SW 1271 (cell line): ENCODE results near the gene APOM.

Experiments
- DNase-seq, 2 experiments: peaks; one replicate each; lab custom pipeline; 2025; lab: John Stamatoyannopoulos, UW

APOM gene

GRCh38 chr6:31705931-31706330 lies 50.2 kb downstream of the APOM start:
- DNase-seq: no peak

DNA sequence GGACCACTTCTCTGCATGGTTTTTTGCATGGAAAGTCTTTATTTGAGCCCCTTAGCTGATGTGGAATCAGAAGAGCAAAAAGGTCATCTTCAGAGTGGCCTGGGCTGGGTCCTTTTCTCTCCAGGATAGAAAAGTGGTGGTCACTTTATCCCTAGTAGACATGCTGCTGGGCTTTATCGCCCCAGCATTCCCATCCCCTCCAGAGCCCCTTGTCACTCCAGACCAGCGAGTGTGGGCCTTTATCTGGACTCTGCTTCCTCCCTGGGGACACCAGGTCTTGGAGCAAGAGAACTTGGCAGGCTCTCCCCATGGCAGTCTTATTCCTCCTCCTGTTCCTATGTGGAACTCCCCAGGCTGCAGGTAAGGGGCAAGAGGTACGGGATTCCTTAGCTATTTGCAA lies 50.9 kb downstream of the APOM start, which contains the start of gene LY6G6F:
TSS of gene LY6G6F (plus strand) at position 268 of the 400 bp plus-strand sequence. CDS start at position 309, 41 bp downstream.
- no peak for DNase-seq

DNA sequence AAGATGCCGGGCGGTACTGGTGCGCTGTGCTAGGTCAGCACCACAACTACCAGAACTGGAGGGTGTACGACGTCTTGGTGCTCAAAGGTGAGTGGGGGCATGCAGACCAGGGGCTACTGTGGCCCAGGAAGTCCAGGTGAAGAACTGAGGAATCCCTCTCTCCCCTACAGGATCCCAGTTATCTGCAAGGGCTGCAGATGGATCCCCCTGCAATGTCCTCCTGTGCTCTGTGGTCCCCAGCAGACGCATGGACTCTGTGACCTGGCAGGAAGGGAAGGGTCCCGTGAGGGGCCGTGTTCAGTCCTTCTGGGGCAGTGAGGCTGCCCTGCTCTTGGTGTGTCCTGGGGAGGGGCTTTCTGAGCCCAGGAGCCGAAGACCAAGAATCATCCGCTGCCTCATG lies 52.0 kb downstream of the APOM start:
- DNase-seq: no peak
